T-cell (primary cell): ENCODE measurements around the gene CCDC158. TPM values are rescaled to one million over a fixed set of nuclear protein-coding genes. Genes with fewer than 3 reads are reported as not detected.

ENCODE experiments used
- ATAC-seq, 4 experiments: fragments of 200-7000 bp in 3 of 4; fragments of 150-1000 bp in 1 of 4; cut with Tn5 transposase; replicated peaks in 1 of 4; 1 replicate in 3 of 4; 2 replicates in 1 of 4; pipeline ENCODE4 v1.10.0; 2021; ENCODE audit warnings: moderate library complexity in 3 of 4, mild to moderate bottlenecking in 2 of 4, moderate number of reproducible peaks in 1 of 4
- CTCF ChIA-PET, 2 donors: fragments of 300-600 bp; sonication (Branson Sonifier 250); formaldehyde crosslinking; loops; one replicate each; lab custom pipeline; 2022; ENCODE audit warnings: antibody characterized with exemption in 2 of 2; lab: Charles Lee
- POLR2A ChIA-PET, 2 donors: fragments of 300-600 bp; sonication (Branson Sonifier 250); formaldehyde crosslinking; loops; one replicate each; lab custom pipeline; 2022; ENCODE audit warnings: antibody characterized with exemption in 2 of 2; lab: Charles Lee
- DNase-seq, 35 experiments: peaks; one replicate each; pipeline versions ENCODE4 v3.0.0 to v3.0.0-alpha.2; 2013 to 2023
- H3K27ac ChIP-seq: one replicate; pipeline ENCODE4 v1.5.1; 2013; ENCODE audit warnings: low read length
- H3K27me3 ChIP-seq, 2 experiments: replicated peaks in 1 of 2; 1 replicate in 1 of 2; 2 replicates in 1 of 2; pipeline versions ENCODE4 v1.6.1 to v1.7.0; 2013; ENCODE audit warnings: low read length in 1 of 2, mixed read lengths in 1 of 2; ENCODE audit not compliant: control insufficient read depth in 2 of 2, insufficient read depth in 2 of 2; ENCODE audit errors: extremely low read depth in 1 of 2
- H3K36me3 ChIP-seq, 2 donors: 1 replicate in 1 of 2; 2 replicates in 1 of 2; pipeline versions ENCODE4 v1.6.1 to v1.7.0; 2013; ENCODE audit warnings: low read length in 1 of 2; ENCODE audit not compliant: control insufficient read depth in 2 of 2, insufficient read depth in 1 of 2; ENCODE audit errors: extremely low read depth in 1 of 2
- H3K4me1 ChIP-seq, 2 experiments: 1 replicate in 1 of 2; 2 replicates in 1 of 2; pipeline versions ENCODE4 v1.6.1 to v1.7.0; 2013; ENCODE audit warnings: low read length in 2 of 2, mixed read lengths in 1 of 2; ENCODE audit not compliant: insufficient read depth in 2 of 2, control insufficient read depth in 1 of 2; ENCODE audit errors: extremely low read depth in 1 of 2
- H3K4me3 ChIP-seq, 2 donors: 1 replicate in 1 of 2; 2 replicates in 1 of 2; pipeline versions ENCODE4 v1.5.1 to v1.7.0; 2013; ENCODE audit warnings: mild to moderate bottlenecking in 2 of 2, low read length in 1 of 2, moderate library complexity in 1 of 2; ENCODE audit not compliant: control insufficient read depth in 1 of 2; ENCODE audit errors: extremely low read depth in 1 of 2
- H3K9me3 ChIP-seq: 2 replicates; pipeline ENCODE4 v1.7.0; 2013
- H3K27ac Mint-ChIP-seq, 2 donors: one replicate each; pipeline ENCODE4 v1.8.0; 2020 to 2021; ENCODE audit warnings: mild to moderate bottlenecking in 2 of 2, mixed read lengths in 2 of 2
- H3K27me3 Mint-ChIP-seq, 2 donors: one replicate each; pipeline ENCODE4 v1.8.0; 2021 to 2022; ENCODE audit warnings: mixed read lengths in 2 of 2
- H3K36me3 Mint-ChIP-seq: one replicate; pipeline ENCODE4 v1.8.0; 2021; ENCODE audit warnings: mixed read lengths
- H3K4me1 Mint-ChIP-seq, 3 donors: one replicate each; pipeline ENCODE4 v1.8.0; 2020 to 2022; ENCODE audit warnings: mixed read lengths in 3 of 3, mild to moderate bottlenecking in 1 of 3
- H3K4me3 Mint-ChIP-seq, 3 donors: one replicate each; pipeline ENCODE4 v1.8.0; 2020 to 2022; ENCODE audit warnings: mild to moderate bottlenecking in 3 of 3, mixed read lengths in 3 of 3, moderate library complexity in 3 of 3
- H3K9me3 Mint-ChIP-seq, 3 donors: one replicate each; pipeline ENCODE4 v1.8.0; 2020 to 2022; ENCODE audit warnings: mixed read lengths in 3 of 3
- WGBS: methylation state at CpG from one replicate; pipeline ENCODE4 v1.1.5; 2013; ENCODE audit warnings: missing lambda C conversion rate; ENCODE audit not compliant: insufficient coverage; 5-methylcytosine and 5-hydroxymethylcytosine counted together
- total RNA-seq, 35 experiments: library from RNA in 6 of 35; stranded (reverse) in 6 of 35; fragments of 120-200 nt in 1 of 35; gene quantifications; one replicate each; pipeline versions ENCODE4 v1.2.1 to v1.2.4 and lab custom pipeline; 2013 to 2026

CCDC158 gene
- total RNA-seq, 5 donors from 2014 or later (not counting 1 experiment from before 2014, with no cell fraction given): not detected

- H3K4me3 Mint-ChIP-seq: peak overlapping the region; percentile 53 to 72 (median 53)
- peaks cover 0 to 13% of the 10 kb centered on the region in 2 experiments for H3K27me3 ChIP-seq
- peaks cover 7 to 14% (median 8%) of the 10 kb centered on the region in 3 donors for H3K4me1 Mint-ChIP-seq
- H3K27ac ChIP-seq: no peak overlapping the region
- H3K9me3 ChIP-seq: no peaks in the 10 kb centered on the region
- H3K36me3 Mint-ChIP-seq: no peaks in the 10 kb centered on the region
- H3K27ac Mint-ChIP-seq: no peak overlapping the region
- H3K4me1 ChIP-seq: peaks cover 0 to 8% of the 10 kb centered on the region in 2 experiments
- CTCF ChIA-PET: no interaction called here
- no peak for DNase-seq
- H3K27me3 Mint-ChIP-seq: peaks cover 27 to 29% of the 10 kb centered on the region in 2 donors
- no peaks in the 10 kb centered on the region for H3K9me3 Mint-ChIP-seq
- POLR2A ChIA-PET: interaction anchor here in 1 of 2 donors (0.6 kb wide), 2 partner anchors 46 to 562 kb away, joined by 3 to 4 read pairs; no protein-coding TSS in a partner anchor
- ATAC-seq: no peak
- no peaks in the 10 kb centered on the region for H3K36me3 ChIP-seq
- H3K4me3 ChIP-seq: peak overlapping the region in 1 of 2 donors; percentile 25
- WGBS: 83% methylated on average over 10 of the region's 18 CpGs
These were observed 666 bp downstream of the CCDC158 start for GRCh38 chr4:76420188-76420761.

- ChIA-PET CTCF (no interaction called here), POLR2A (no interaction called here)
- Mint-ChIP-seq H3K27me3 (peaks cover 0 to 2% of the 10 kb centered on the region in 2 donors), H3K27ac (no peak overlapping the region), H3K4me1 (peaks cover 5 to 9% (median 7%) of the 10 kb centered on the region in 3 donors), H3K9me3 (no peaks in the 10 kb centered on the region), H3K4me3 (no peak overlapping the region), H3K36me3 (no peaks in the 10 kb centered on the region)
- no peaks in the 10 kb centered on the region for H3K36me3 ChIP-seq
- ATAC-seq: no peak
- WGBS: 83% methylated on average over 1 of the region's 3 CpGs
- no peak for DNase-seq
- H3K27me3 ChIP-seq: no peaks in the 10 kb centered on the region
- H3K27ac ChIP-seq: no peak overlapping the region
- H3K4me3 ChIP-seq: no peak overlapping the region
- no peaks in the 10 kb centered on the region for H3K4me1 ChIP-seq
- H3K9me3 ChIP-seq: no peaks in the 10 kb centered on the region
These were observed 10.3 kb downstream of the CCDC158 start for GRCh38 chr4:76410636-76411035.

- ChIA-PET POLR2A (no interaction called here), CTCF (no interaction called here)
- no peak overlapping the region for H3K27ac Mint-ChIP-seq
- no peaks in the 10 kb centered on the region for H3K9me3 ChIP-seq
- DNase-seq: no peak
- H3K4me3 ChIP-seq: no peak overlapping the region
- no peak overlapping the region for H3K27ac ChIP-seq
- WGBS: no CpG with 5 or more reads among the region's 5 CpGs
- H3K27me3 ChIP-seq: no peaks in the 10 kb centered on the region
- ATAC-seq: peak in 1 of 4 experiments; percentile 88
- no peaks in the 10 kb centered on the region for H3K36me3 Mint-ChIP-seq
- H3K9me3 Mint-ChIP-seq: no peaks in the 10 kb centered on the region
- H3K4me1 Mint-ChIP-seq: peaks cover 5 to 9% (median 7%) of the 10 kb centered on the region in 3 donors
- H3K36me3 ChIP-seq: no peaks in the 10 kb centered on the region
- H3K4me3 Mint-ChIP-seq: no peak overlapping the region
- no peaks in the 10 kb centered on the region for H3K4me1 ChIP-seq
- peaks cover 3% of the 10 kb centered on the region in 2 donors for H3K27me3 Mint-ChIP-seq
These were observed 13.4 kb downstream of the CCDC158 start for GRCh38 chr4:76407440-76408119.

GRCh38 chr4:76406081-76406480 lies 14.9 kb downstream of the CCDC158 start:
- ChIA-PET POLR2A (no interaction called here), CTCF (no interaction called here)
- Histone ChIP-seq H3K4me1 (no peaks in the 10 kb centered on the region), H3K9me3 (no peaks in the 10 kb centered on the region), H3K27ac (no peak overlapping the region), H3K36me3 (no peaks in the 10 kb centered on the region), H3K4me3 (no peak overlapping the region), H3K27me3 (no peaks in the 10 kb centered on the region)
- WGBS: no CpG with 5 or more reads among the region's 5 CpGs
- H3K27ac Mint-ChIP-seq: no peak overlapping the region
- DNase-seq: no peak
- no peak for ATAC-seq
- H3K9me3 Mint-ChIP-seq: no peaks in the 10 kb centered on the region
- peaks cover 5 to 9% (median 7%) of the 10 kb centered on the region in 3 donors for H3K4me1 Mint-ChIP-seq
- H3K36me3 Mint-ChIP-seq: no peaks in the 10 kb centered on the region
- no peak overlapping the region for H3K4me3 Mint-ChIP-seq
- peaks cover 3% of the 10 kb centered on the region in 2 donors for H3K27me3 Mint-ChIP-seq

GRCh38 chr4:76401654-76402053 lies 19.3 kb downstream of the CCDC158 start:
- Histone ChIP-seq H3K27ac (no peak overlapping the region), H3K36me3 (no peaks in the 10 kb centered on the region), H3K4me3 (no peak overlapping the region), H3K27me3 (no peaks in the 10 kb centered on the region), H3K4me1 (no peaks in the 10 kb centered on the region), H3K9me3 (no peaks in the 10 kb centered on the region)
- no peak overlapping the region for H3K4me3 Mint-ChIP-seq
- POLR2A ChIA-PET: no interaction called here
- no peaks in the 10 kb centered on the region for H3K36me3 Mint-ChIP-seq
- H3K4me1 Mint-ChIP-seq: no peaks in the 10 kb centered on the region
- CTCF ChIA-PET: no interaction called here
- WGBS: 79% methylated on average over 2 of the region's 3 CpGs
- ATAC-seq (no peak), DNase-seq (no peak)
- peaks cover 12 to 16% of the 10 kb centered on the region in 2 donors for H3K27me3 Mint-ChIP-seq
- no peak overlapping the region for H3K27ac Mint-ChIP-seq
- H3K9me3 Mint-ChIP-seq: peaks cover 5 to 6% (median 5%) of the 10 kb centered on the region in 3 donors

GRCh38 chr4:76388160-76388908 lies 32.6 kb downstream of the CCDC158 start:
- 75% methylated on average over 2 of the region's 3 CpGs for WGBS
- Histone ChIP-seq H3K4me3 (no peak overlapping the region), H3K27ac (no peak overlapping the region), H3K9me3 (peaks cover 2% of the 10 kb centered on the region), H3K36me3 (no peaks in the 10 kb centered on the region), H3K4me1 (no peaks in the 10 kb centered on the region), H3K27me3 (peaks cover 0 to 17% of the 10 kb centered on the region in 2 experiments)
- Mint-ChIP-seq H3K4me1 (no peaks in the 10 kb centered on the region), H3K27me3 (peaks cover 31 to 40% of the 10 kb centered on the region in 2 donors), H3K36me3 (no peaks in the 10 kb centered on the region), H3K9me3 (peaks cover 23 to 27% (median 27%) of the 10 kb centered on the region in 3 donors), H3K4me3 (no peak overlapping the region), H3K27ac (no peak overlapping the region)
- ATAC-seq (no peak), DNase-seq (no peak)
- POLR2A ChIA-PET: interaction anchor here in 1 of 2 donors (1.1 kb wide), 1 partner anchor 847 kb away, joined by 5 read pairs; no protein-coding TSS in a partner anchor
- CTCF ChIA-PET: no interaction called here
